Endothelial cell of umbilical vein (primary cell): ENCODE measurements around the gene BASP1.
A peak's percentile ranks its signal among the peaks of the same experiment; 100 is the strongest.

Source experiments
- EZH2 ChIP-seq: IDR thresholded peaks from 2 replicates; pipeline ENCODE4 v1.6.1; 2012; ENCODE audit warnings: borderline replicate concordance, low read depth, mild to moderate bottlenecking, moderate library complexity, low read length, inconsistent platforms; ENCODE audit not compliant: severe bottlenecking
- FOS ChIP-seq: IDR thresholded peaks from 2 replicates; pipeline ENCODE4 v1.6.1; 2011; ENCODE audit warnings: mild to moderate bottlenecking, low read length, moderate library complexity, borderline replicate concordance; ENCODE audit not compliant: insufficient read depth
- GATA2 ChIP-seq: IDR thresholded peaks from 2 replicates; pipeline ENCODE4 v1.7.0; 2011; ENCODE audit warnings: low read depth, mild to moderate bottlenecking, moderate library complexity, mixed read lengths, low read length; ENCODE audit not compliant: insufficient read length, insufficient read depth
- JUN ChIP-seq: IDR thresholded peaks from 2 replicates; pipeline ENCODE4 v1.6.1; 2011; ENCODE audit warnings: borderline replicate concordance, low read depth; ENCODE audit not compliant: insufficient read length, insufficient read depth
- MAX ChIP-seq: IDR thresholded peaks from 2 replicates; pipeline ENCODE4 v1.6.1; 2011; ENCODE audit not compliant: insufficient read depth, insufficient read length
- MYC ChIP-seq: IDR thresholded peaks from one replicate; pipeline ENCODE4 v1.6.1; 2011; ENCODE audit warnings: mild to moderate bottlenecking, low read depth, low read length
- POLR2A ChIP-seq: IDR thresholded peaks from 2 replicates; pipeline ENCODE4 v1.6.1; 2012; ENCODE audit warnings: low read depth, mild to moderate bottlenecking, control low read depth, low read length
- POLR2AphosphoS5 ChIP-seq: IDR thresholded peaks from 2 replicates; pipeline ENCODE4 v1.6.1; 2012; ENCODE audit warnings: low read depth, mild to moderate bottlenecking, control low read depth, low read length, moderate library complexity; ENCODE audit not compliant: insufficient read depth
- TF ChIP-seq, protein P1 (sequence below), 2 donors: IDR thresholded peaks; 1 replicate in 1 of 2; 2 replicates in 1 of 2; pipeline ENCODE4 v1.5.1; 2011; ENCODE audit warnings: low read length in 2 of 2, mild to moderate bottlenecking in 2 of 2, moderate library complexity in 2 of 2, control low read depth in 1 of 2, inconsistent platforms in 1 of 2, low read depth in 1 of 2; ENCODE audit not compliant: insufficient read depth in 1 of 2; ENCODE audit errors: extremely low read depth in 1 of 2

DNA sequence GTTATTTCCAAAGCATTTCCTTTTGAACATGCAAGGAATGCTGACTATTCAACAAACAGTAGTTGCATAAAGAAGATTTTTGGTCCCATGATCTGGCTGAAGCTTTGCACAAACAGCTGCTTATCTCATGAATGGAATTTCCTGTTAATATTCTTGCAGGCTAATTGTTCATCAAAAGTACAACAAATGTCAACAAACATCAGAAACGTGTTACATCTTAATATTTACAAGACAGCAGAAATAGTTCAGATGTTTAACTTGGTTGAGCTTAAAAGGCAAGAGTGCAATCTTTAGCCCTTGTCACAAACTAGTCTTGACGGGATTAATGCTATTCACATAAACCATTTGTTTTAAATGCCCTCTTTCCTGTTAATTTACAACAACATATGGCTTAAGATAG is 47.9 kb upstream of the BASP1 start:
- TF ChIP-seq, protein P1, sequence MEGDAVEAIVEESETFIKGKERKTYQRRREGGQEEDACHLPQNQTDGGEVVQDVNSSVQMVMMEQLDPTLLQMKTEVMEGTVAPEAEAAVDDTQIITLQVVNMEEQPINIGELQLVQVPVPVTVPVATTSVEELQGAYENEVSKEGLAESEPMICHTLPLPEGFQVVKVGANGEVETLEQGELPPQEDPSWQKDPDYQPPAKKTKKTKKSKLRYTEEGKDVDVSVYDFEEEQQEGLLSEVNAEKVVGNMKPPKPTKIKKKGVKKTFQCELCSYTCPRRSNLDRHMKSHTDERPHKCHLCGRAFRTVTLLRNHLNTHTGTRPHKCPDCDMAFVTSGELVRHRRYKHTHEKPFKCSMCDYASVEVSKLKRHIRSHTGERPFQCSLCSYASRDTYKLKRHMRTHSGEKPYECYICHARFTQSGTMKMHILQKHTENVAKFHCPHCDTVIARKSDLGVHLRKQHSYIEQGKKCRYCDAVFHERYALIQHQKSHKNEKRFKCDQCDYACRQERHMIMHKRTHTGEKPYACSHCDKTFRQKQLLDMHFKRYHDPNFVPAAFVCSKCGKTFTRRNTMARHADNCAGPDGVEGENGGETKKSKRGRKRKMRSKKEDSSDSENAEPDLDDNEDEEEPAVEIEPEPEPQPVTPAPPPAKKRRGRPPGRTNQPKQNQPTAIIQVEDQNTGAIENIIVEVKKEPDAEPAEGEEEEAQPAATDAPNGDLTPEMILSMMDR (IDR thresholded peaks at IDR 0.05; ENCODE audit: extremely low read depth in 1 of 2, insufficient read depth in 1 of 2, low read depth in 1 of 2, low read length in 2 of 2) = no peak
- TF ChIP-seq POLR2A (peak; percentile 50), POLR2AphosphoS5 (peak; percentile 61), MAX (no peak), EZH2 (no peak), GATA2 (peak; percentile 74), FOS (no peak), JUN (peak; percentile 44), MYC (no peak)
